Thymus (tissue), 11 donors: Measurements from ENCODE around the gene GARNL3. TPM values are rescaled to one million over a fixed set of nuclear protein-coding genes. Genes with fewer than 3 reads are reported as not detected.

ENCODE experiments used
- DNase-seq, 9 donors: peaks; one replicate each; pipeline ENCODE4 v3.0.0-alpha.2; 2013; ENCODE audit warnings: low spot score in 9 of 9, low read depth in 6 of 9, missing footprints in 1 of 9
- H3K27ac ChIP-seq, 2 donors: one replicate each; pipeline ENCODE4 v1.5.1; 2013; ENCODE audit warnings: control low read depth in 1 of 2, low read depth in 1 of 2, low read length in 1 of 2, mild to moderate bottlenecking in 1 of 2, moderate library complexity in 1 of 2
- H3K27me3 ChIP-seq, 2 donors: one replicate each; pipeline ENCODE4 v1.5.1; 2013; ENCODE audit warnings: low read length in 1 of 2; ENCODE audit not compliant: control insufficient read depth in 2 of 2, insufficient read depth in 1 of 2
- H3K36me3 ChIP-seq, 2 donors: one replicate each; pipeline ENCODE4 v1.5.1; 2013; ENCODE audit warnings: low read length in 1 of 2, mild to moderate bottlenecking in 1 of 2, moderate library complexity in 1 of 2; ENCODE audit not compliant: control insufficient read depth in 2 of 2, insufficient read depth in 2 of 2
- H3K4me1 ChIP-seq, 2 donors: one replicate each; pipeline ENCODE4 v1.5.1; 2013; ENCODE audit warnings: low read length in 2 of 2; ENCODE audit not compliant: control insufficient read depth in 2 of 2, insufficient read depth in 2 of 2
- H3K4me3 ChIP-seq, 2 donors: one replicate each; pipeline ENCODE4 v1.5.1; 2013; ENCODE audit warnings: low read length in 2 of 2, control low read depth in 1 of 2, mild to moderate bottlenecking in 1 of 2
- H3K9me3 ChIP-seq, 2 donors: one replicate each; pipeline ENCODE4 v1.5.1; 2013; ENCODE audit warnings: low read length in 1 of 2, mild to moderate bottlenecking in 1 of 2; ENCODE audit not compliant: control insufficient read depth in 2 of 2, insufficient read depth in 1 of 2
- WGBS: extraction: QIAGEN DNeasy Blood & Tissue Kit; methylation state at CpG from one replicate; pipeline ENCODE4 v1.1.7; 2013; 5-methylcytosine and 5-hydroxymethylcytosine counted together
- polyA plus RNA-seq: library from polyadenylated mRNA; stranded (reverse); fragments of 200-250 nt; gene quantifications from one replicate; pipeline ENCODE4 v1.2.3, GENCODE V29; 2013
- total RNA-seq: library from RNA; stranded (reverse); fragments of 120-200 nt; gene quantifications from one replicate; pipeline ENCODE4 v1.2.4, GENCODE V29; 2013
- donor health status: healthy.

GARNL3 gene
- total and polyA plus RNA-seq, 2 donors: 1.5 to 2.2 TPM

- DNase-seq: no peak
- H3K4me1 ChIP-seq: no peaks in the 10 kb centered on the region
- no peak overlapping the region for H3K4me3 ChIP-seq
- H3K9me3 ChIP-seq: no peaks in the 10 kb centered on the region
- peaks cover 0 to 2% of the 10 kb centered on the region in 2 donors for H3K27me3 ChIP-seq
- 93% methylated on average over 5 of the region's 5 CpGs for WGBS
- no peaks in the 10 kb centered on the region for H3K36me3 ChIP-seq
- H3K27ac ChIP-seq: no peak overlapping the region
Observed at GRCh38 chr9:127333221-127334064, 68.9 kb downstream of the GARNL3 start.

GRCh38 chr9:127334725-127335124 lies 70.2 kb downstream of the GARNL3 start:
- no peak for DNase-seq
- no peaks in the 10 kb centered on the region for H3K9me3 ChIP-seq
- no peaks in the 10 kb centered on the region for H3K36me3 ChIP-seq
- WGBS: 91% methylated on average over 2 of the region's 2 CpGs
- H3K27ac ChIP-seq: no peak overlapping the region
- no peak overlapping the region for H3K4me3 ChIP-seq
- peaks cover 0 to 2% of the 10 kb centered on the region in 2 donors for H3K27me3 ChIP-seq
- H3K4me1 ChIP-seq: no peaks in the 10 kb centered on the region

GRCh38 chr9:127336086-127336485 lies 71.5 kb downstream of the GARNL3 start:
- no peak overlapping the region for H3K4me3 ChIP-seq
- no peaks in the 10 kb centered on the region for H3K36me3 ChIP-seq
- peaks cover 0 to 3% of the 10 kb centered on the region in 2 donors for H3K27me3 ChIP-seq
- 97% methylated on average over 5 of the region's 5 CpGs for WGBS
- peaks cover 0 to 5% of the 10 kb centered on the region in 2 donors for H3K4me1 ChIP-seq
- DNase-seq: no peak
- H3K9me3 ChIP-seq: no peaks in the 10 kb centered on the region
- H3K27ac ChIP-seq: no peak overlapping the region

GRCh38 chr9:127336506-127337352 lies 72.2 kb downstream of the GARNL3 start:
- DNase-seq: no peak
- peaks cover 0 to 5% of the 10 kb centered on the region in 2 donors for H3K4me1 ChIP-seq
- WGBS: 94% methylated on average over 3 of the region's 3 CpGs

GRCh38 chr9:127340721-127341120 lies 76.1 kb downstream of the GARNL3 start:
- no peak overlapping the region for H3K4me3 ChIP-seq
- peaks cover 2 to 7% of the 10 kb centered on the region in 2 donors for H3K27me3 ChIP-seq
- H3K9me3 ChIP-seq: no peaks in the 10 kb centered on the region
- peaks cover 0 to 5% of the 10 kb centered on the region in 2 donors for H3K4me1 ChIP-seq
- H3K27ac ChIP-seq: no peak overlapping the region
- no peaks in the 10 kb centered on the region for H3K36me3 ChIP-seq
- 88% methylated on average over 2 of the region's 2 CpGs for WGBS
- DNase-seq: no peak

More at GRCh38 chr9:127336506-127337352, 72.2 kb downstream of the GARNL3 start:
- no peak overlapping the region for H3K4me3 ChIP-seq
- H3K36me3 ChIP-seq: no peaks in the 10 kb centered on the region
- H3K9me3 ChIP-seq: no peaks in the 10 kb centered on the region
- H3K27ac ChIP-seq: no peak overlapping the region
- peaks cover 2 to 4% of the 10 kb centered on the region in 2 donors for H3K27me3 ChIP-seq

- no peak for DNase-seq
- H3K4me3 ChIP-seq: no peak overlapping the region
- 94% methylated on average over 3 of the region's 3 CpGs for WGBS
- no peaks in the 10 kb centered on the region for H3K36me3 ChIP-seq
- peaks cover 2 to 8% of the 10 kb centered on the region in 2 donors for H3K27me3 ChIP-seq
- H3K27ac ChIP-seq: no peak overlapping the region
- H3K9me3 ChIP-seq: no peaks in the 10 kb centered on the region
- peaks cover 0 to 5% of the 10 kb centered on the region in 2 donors for H3K4me1 ChIP-seq
Observed at GRCh38 chr9:127341152-127341551, 76.6 kb downstream of the GARNL3 start.

- peaks cover 0 to 5% of the 10 kb centered on the region in 2 donors for H3K4me1 ChIP-seq
- peaks cover 2 to 11% of the 10 kb centered on the region in 2 donors for H3K27me3 ChIP-seq
- no peak overlapping the region for H3K4me3 ChIP-seq
- H3K27ac ChIP-seq: no peak overlapping the region
- WGBS: 78% methylated on average over 7 of the region's 7 CpGs
- H3K9me3 ChIP-seq: no peaks in the 10 kb centered on the region
- no peaks in the 10 kb centered on the region for H3K36me3 ChIP-seq
- DNase-seq: no peak
Observed at GRCh38 chr9:127344368-127345000, 79.9 kb downstream of the GARNL3 start.

GRCh38 chr9:127345566-127345965 lies 81.0 kb downstream of the GARNL3 start:
- Histone ChIP-seq H3K36me3 (no peaks in the 10 kb centered on the region), H3K27ac (no peak overlapping the region), H3K4me1 (peaks cover 0 to 3% of the 10 kb centered on the region in 2 donors), H3K27me3 (peaks cover 2 to 15% of the 10 kb centered on the region in 2 donors), H3K9me3 (no peaks in the 10 kb centered on the region), H3K4me3 (no peak overlapping the region)
- DNase-seq: no peak
- 87% methylated on average over 3 of the region's 3 CpGs for WGBS
